Stimulated activated CD8-positive, alpha-beta memory T cell treated with anti-CD3 and anti-CD28 coated beads, Interleukin-2, amount 100 ng/mL, for 1 hour (primary cell): ENCODE measurements around the gene BCAS3.
A peak's percentile ranks its signal among the peaks of the same experiment; 100 is the strongest.
"Not testable (repeated sequence)": the region's sequence is repeated elsewhere in the genome, so short reads cannot be mapped to it uniquely, and the experiment has no call there.

ENCODE experiments used
- DNase-seq, 2 donors: peaks; one replicate each; pipeline ENCODE4 v3.0.0-alpha.2; 2020; ENCODE audit warnings: low read depth in 2 of 2

Gene BCAS3

DNA sequence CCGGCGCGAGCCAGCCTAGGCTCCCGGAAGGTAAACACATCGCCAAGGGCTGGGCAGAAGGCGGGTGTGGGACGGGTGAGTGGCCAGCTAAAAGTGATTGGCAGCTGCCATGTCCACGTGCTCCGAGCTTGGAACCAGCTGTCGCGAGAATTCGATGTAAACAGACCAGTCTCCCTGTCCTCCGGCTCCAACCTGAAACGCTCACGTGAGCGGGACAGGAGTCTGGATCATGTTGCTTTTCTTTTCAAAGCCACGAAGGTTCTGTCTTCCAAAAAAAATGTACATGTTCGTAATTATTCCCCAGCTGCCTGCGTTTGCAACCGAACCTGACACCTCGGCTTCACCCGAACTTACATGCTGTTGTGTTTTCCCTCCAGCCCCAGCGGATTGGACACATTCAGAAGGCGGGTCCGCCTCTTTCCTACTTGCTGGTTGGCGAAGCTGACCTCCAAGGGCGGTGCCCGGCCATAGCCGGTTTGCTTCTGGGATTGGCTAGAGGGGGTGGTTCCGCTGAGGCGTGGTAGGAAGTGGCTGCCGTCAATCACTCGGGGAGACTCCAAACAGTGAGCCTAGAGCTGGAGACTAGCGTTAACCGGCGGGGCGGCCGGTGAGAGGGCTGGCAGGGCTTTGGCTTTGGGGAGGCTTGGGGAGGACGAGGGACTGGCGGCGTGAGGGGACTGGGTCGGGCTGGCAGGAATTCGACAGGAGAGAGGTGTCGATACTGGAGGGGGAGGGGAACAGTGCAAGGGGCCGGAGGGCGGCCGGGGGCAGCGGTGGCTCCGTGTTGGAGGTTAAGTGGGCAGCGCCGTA lies at the start of gene BCAS3:
BCAS3 (plus strand) TSS at position 544 of the 810 bp plus-strand sequence.
- peak; percentile 87 to 94 for DNase-seq

DNA sequence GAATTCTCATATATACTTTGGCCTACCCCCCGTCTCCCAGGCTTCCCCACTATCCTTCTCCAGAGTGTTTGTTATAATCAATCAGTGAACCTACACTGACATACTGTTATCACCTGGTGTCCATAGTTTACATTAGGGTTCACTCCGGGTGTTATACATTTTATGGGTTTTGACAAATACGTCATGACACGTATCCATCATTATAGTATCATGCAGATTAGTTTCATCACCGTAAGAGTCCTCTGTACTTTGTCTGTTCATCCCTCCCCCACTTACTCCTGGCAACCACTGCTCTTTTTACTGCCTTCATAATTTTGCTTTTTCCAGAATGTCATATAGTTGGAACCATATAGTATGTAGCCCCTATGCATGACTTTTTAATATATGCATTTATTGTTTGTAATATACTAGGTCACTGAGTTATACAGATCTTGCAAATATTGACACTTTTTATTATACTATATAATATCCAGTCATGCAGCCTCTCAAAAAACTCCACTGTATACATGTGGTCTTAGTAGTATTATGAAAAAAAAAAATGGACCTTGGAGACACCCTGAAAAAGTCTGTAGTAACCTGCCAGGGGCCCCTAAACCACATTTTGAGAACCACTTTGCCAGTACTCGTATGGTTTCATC lies 49.3 kb upstream of the BCAS3 start:
- no peak for DNase-seq

DNA sequence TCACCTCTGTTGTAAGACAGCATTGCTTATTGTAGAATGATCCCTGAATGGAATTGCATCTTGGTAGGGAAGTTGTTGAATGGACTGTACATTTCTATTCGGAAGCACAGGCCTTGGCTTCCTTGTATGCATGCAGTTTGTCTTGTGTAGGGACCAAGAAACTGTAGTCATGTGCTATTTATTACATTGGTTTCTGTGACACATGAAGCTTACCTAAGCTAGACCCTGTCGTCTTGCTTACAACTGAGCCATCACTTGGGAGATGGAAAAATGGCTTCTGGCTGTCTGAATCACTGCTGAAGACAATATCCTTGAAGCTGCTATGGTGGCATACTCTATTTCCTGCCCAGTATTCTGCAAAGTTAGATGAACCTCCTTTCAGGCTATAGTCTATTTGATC lies 48.5 kb upstream of the BCAS3 start:
- DNase-seq = no peak

- DNase-seq = no peak
These were observed 47.3 kb upstream of the BCAS3 start for GRCh38 chr17:60630352-60630751.

- no peak for DNase-seq
These were observed 46.5 kb upstream of the BCAS3 start for GRCh38 chr17:60631119-60631518.

GRCh38 chr17:60637683-60638082 lies 40.0 kb upstream of the BCAS3 start:
- no peak for DNase-seq

- no peak for DNase-seq
These were observed 38.7 kb upstream of the BCAS3 start for GRCh38 chr17:60639019-60639330.

- DNase-seq = no peak
These were observed 37.1 kb upstream of the BCAS3 start for GRCh38 chr17:60640503-60640902.

GRCh38 chr17:60641126-60641525 lies 36.5 kb upstream of the BCAS3 start:
- DNase-seq = no peak

DNA sequence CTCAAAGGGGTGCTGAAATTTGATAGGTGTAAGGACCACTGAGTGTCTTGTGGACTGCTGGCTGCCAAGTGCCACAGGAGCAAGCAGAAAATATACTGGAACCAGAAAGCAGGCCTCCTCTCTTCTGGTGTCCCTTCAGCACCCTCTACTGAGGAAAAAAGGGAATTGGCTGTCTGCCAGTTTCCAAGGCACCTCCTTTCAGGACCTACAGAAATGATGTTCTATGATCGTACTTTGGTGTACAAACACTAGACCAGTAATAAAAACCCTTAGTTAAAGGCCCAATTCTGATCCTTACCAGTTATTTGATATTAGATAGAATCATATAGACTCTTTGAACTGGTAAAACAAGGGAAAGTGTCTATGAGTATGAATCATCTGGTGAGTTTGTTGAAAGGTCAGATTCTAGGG lies 35.8 kb upstream of the BCAS3 start:
- DNase-seq = no peak

GRCh38 chr17:60645918-60646523 lies 31.6 kb upstream of the BCAS3 start:
- DNase-seq = no peak

GRCh38 chr17:60646701-60647100 lies 30.9 kb upstream of the BCAS3 start:
- no peak for DNase-seq

DNA sequence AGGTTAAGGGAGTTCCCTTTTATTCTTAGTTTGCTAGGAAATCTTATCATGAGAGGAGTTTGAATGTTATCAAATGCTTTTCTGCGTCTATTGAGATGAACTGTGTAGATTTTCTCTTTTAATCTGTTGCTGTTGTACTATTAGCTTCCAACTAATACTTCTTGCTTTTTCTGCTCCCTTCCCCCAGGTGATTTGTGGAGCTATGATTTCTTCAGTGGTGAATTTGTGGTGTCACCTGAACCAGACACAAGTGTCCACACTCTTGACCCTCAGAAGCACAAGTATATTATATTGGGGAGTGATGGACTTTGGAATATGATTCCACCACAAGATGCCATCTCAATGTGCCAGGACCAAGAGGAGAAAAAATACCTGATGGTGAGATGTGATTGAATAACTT lies 29.9 kb upstream of the BCAS3 start:
- DNase-seq = no peak

GRCh38 chr17:60652454-60653247 lies 25.0 kb upstream of the BCAS3 start:
- DNase-seq = no peak

DNA sequence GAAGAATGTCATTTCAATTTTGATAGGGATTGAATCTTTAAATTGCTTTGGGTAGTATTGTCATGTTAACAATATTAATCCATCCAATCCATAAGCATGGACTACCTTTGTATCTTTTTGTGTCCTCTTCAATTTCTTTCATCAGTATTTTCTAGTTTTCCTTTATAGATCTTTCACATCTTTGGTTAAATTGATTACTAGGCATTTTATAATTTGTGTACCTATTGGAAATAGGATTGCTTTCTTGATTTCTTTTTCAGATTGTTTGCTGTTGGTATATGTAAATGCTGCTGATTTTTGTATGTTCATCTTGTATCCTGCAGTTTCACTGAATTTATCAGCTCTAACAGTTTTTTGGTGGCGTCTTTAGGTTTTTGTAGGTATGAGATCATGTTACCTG lies 24.1 kb upstream of the BCAS3 start:
- DNase-seq = no peak

DNA sequence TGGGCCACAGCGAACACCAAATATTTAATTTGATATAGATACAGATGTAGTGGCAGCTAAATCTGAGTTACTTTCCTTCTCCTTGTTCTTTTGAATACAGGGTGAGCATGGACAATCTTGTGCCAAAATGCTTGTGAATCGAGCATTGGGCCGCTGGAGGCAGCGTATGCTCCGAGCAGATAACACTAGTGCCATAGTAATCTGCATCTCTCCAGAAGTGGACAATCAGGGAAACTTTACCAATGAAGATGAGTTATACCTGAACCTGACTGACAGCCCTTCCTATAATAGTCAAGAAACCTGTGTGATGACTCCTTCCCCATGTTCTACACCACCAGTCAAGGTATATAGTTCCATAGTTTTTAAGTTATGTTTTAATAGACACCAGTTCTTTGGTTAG lies 21.2 kb upstream of the BCAS3 start:
- no peak for DNase-seq

DNA sequence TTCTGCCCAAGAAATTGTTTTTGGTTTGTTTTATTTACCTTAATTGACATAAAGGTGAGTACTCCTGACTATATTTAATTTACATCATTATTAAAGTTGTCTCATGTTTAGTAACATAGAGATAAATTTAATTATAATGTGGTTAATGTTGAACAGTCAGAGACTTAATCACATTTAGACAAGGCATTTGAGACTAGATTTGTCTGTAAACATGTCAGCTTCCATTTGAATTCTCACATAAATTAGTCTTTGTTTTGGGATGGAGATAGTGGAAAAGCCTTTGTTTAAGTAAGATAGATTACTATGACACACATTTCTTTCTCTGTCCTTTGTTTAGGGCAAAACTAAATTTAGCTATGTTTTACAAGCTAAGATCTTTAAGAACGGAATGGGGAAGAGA lies 18.5 kb upstream of the BCAS3 start:
- DNase-seq = no peak

DNA sequence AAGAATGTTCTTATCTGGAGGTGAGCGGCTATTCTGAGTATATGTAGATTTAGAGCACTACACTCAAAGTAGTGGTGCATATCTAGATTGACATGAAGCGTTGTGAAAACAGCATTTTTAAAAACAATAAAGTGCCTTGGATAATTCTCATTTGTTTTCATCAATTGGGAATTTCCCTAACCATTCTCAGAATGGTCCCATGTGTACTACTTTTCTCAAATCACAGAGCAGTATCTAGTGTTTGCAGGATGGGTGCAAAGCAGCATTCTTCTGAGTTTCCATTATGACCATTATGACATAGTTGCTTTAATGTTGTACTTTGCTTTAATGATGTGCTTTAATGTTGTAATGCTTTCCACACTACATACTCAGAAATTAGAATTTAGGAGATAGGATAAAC lies 16.2 kb upstream of the BCAS3 start:
- DNase-seq = no peak

DNA sequence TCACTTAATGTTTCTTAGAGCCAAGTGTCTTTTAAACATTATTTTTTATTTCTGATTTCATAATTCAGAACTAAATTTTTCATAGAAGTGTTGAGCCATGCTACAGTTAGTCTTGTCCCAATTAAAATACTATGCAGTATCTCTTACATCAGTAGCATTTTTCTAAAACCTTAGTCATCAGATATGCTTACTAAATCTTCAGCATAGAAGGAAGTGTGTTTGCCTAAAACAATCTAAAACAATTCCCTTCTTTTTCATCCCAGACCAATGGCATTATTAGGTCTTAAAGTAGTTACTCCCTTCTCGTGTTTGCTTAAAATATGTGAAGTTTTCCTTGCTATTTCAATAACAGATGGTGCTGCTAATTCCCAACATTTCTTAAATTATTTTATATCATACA lies 13.6 kb upstream of the BCAS3 start:
- DNase-seq = no peak

DNA sequence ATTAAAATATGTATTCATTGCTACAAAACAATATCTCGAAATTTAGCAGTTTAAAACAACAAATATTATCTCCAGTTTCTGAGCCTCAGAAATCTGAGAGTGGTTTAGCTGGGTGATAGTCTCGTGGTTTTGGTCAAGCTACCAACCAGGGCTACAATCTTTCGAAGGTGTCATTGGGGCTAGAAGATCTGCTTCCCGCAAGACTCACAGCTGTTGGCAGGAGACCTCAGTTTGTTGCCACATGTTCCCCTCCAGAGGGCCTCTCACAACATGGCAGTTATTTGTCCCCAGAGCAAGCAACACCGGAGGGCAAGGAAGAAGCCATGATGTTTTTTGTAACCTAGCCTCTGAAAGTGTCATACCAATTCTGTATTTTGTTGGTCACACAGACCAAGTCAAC lies 12.0 kb upstream of the BCAS3 start:
- no peak for DNase-seq

DNA sequence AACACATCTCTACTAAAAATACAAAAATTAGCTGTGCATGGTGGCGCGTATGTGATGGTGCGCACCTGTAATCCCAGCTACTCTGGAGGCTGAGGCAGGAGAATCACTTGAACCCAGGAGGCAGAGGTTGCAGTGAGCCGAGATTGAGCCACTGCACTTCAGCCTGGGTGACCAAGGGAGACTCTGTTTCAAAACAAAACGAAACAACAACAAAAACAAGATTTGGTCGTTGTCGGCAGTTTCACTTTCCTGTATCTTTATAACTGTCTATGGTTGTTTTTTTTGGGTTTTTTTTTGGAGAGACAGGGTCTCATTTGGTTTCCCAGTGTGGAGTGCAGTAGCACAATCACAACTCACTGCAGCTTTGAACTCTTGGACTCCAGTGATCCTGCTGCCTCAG lies 8.9 kb upstream of the BCAS3 start:
- not testable (repeated sequence) for DNase-seq

GRCh38 chr17:60671482-60671881 lies 6.2 kb upstream of the BCAS3 start:
- DNase-seq = no peak
